ENCODE data around the gene FAM168B.

The FAM168B gene

DNA sequence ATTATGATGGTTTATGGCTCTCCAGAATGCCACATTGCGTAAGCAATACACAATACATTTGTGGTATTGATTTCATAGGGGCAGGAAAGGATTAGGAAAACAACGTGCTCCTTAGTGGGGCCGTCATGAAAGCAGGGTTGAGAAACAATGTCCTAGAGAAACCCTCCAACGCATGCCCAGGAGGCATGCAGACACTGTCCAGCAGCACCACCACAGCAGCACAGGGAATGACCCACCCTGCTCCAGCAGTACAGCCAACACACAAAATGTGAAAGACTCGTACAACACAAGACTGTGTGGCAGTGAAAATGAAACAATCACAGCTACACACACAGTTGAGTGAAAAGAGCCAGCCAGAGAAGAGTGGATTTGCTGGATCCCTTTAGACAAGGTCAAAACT lies 66.3 kb downstream of the FAM168B start:
- no peak overlapping the region for H3K9ac ChIP-seq (ENCODE audit: low read length)
- H3K79me1 ChIP-seq (ENCODE audit: low read length) = no peaks in the 10 kb centered on the region
- no peak overlapping the region for H3K4me2 ChIP-seq (ENCODE audit: low read length)
- H3K23ac ChIP-seq (ENCODE audit: low read length) = no peak overlapping the region
- H3K4ac ChIP-seq (ENCODE audit: low read depth, low read length) = no peak overlapping the region
- H3K18ac ChIP-seq (ENCODE audit: low read length) = no peak overlapping the region
- H4K5ac ChIP-seq (ENCODE audit: low read length) = no peak overlapping the region
- H2AK5ac ChIP-seq (ENCODE audit: low read length) = no peak overlapping the region
- H3K4me1 ChIP-seq (ENCODE audit: control insufficient read depth, low read depth, low read length) = no peaks in the 10 kb centered on the region
- WGBS (ENCODE audit: extremely low coverage, insufficient coverage, low lambda C conversion rate) = no CpG with 5 or more reads among the region's 5 CpGs
- H3K27ac ChIP-seq (ENCODE audit: low read depth, low read length) = no peak overlapping the region
- no peak overlapping the region for H4K8ac ChIP-seq (ENCODE audit: low read depth, low read length)
- H2BK120ac ChIP-seq (ENCODE audit: low read depth, low read length) = no peak overlapping the region
- no peaks in the 10 kb centered on the region for H3K36me3 ChIP-seq (ENCODE audit: control insufficient read depth, insufficient read depth, low read length)
- no peak overlapping the region for H3K56ac ChIP-seq (ENCODE audit: low read length)
- no peaks in the 10 kb centered on the region for H3K27me3 ChIP-seq (ENCODE audit: insufficient read depth, low read length, poor library complexity)
- no peaks in the 10 kb centered on the region for H3K79me2 ChIP-seq (ENCODE audit: control insufficient read depth, insufficient read depth, low read length)
- no peak for DNase-seq
- no peak overlapping the region for H2BK5ac ChIP-seq (ENCODE audit: low read length)
- no peak overlapping the region for H3K4me3 ChIP-seq (ENCODE audit: low read length)
- no peak overlapping the region for H2BK15ac ChIP-seq (replicated peaks; ENCODE audit: low read depth)

DNA sequence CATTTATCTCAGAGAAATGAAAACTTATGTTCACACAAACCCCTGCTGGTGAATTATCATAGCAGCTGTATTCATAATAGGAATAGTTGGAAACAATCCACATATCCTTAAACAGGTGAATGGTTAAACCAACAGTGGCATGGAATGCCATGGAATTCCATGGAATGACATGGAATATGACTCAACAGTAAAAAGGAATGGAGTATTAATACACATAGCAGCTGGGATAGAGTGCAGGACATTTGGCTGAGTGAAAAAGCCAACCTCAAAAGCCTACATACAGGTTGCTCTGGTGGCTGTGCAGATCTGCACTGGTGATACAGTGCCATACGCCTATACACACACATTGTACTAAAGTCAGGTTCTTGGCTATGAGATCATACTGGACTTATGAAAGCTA lies 69.5 kb downstream of the FAM168B start:
- no CpG with 5 or more reads among the region's 1 CpG for WGBS (ENCODE audit: extremely low coverage, insufficient coverage, low lambda C conversion rate)
- no peak overlapping the region for H3K18ac ChIP-seq (ENCODE audit: low read length)
- no peaks in the 10 kb centered on the region for H3K4me1 ChIP-seq (ENCODE audit: control insufficient read depth, low read depth, low read length)
- H3K9ac ChIP-seq (ENCODE audit: low read length) = no peak overlapping the region
- H3K79me2 ChIP-seq (ENCODE audit: control insufficient read depth, insufficient read depth, low read length) = no peaks in the 10 kb centered on the region
- no peak overlapping the region for H3K27ac ChIP-seq (ENCODE audit: low read depth, low read length)
- no peak overlapping the region for H2BK15ac ChIP-seq (replicated peaks; ENCODE audit: low read depth)
- no peaks in the 10 kb centered on the region for H3K36me3 ChIP-seq (ENCODE audit: control insufficient read depth, insufficient read depth, low read length)
- H3K79me1 ChIP-seq (ENCODE audit: low read length) = no peaks in the 10 kb centered on the region
- no peak overlapping the region for H4K5ac ChIP-seq (ENCODE audit: low read length)
- DNase-seq = no peak
- no peak overlapping the region for H4K8ac ChIP-seq (ENCODE audit: low read depth, low read length)
- no peak overlapping the region for H3K4ac ChIP-seq (ENCODE audit: low read depth, low read length)
- no peak overlapping the region for H3K4me3 ChIP-seq (ENCODE audit: low read length)
- H3K23ac ChIP-seq (ENCODE audit: low read length) = no peak overlapping the region
- H2BK120ac ChIP-seq (ENCODE audit: low read depth, low read length) = no peak overlapping the region
- no peak overlapping the region for H2BK5ac ChIP-seq (ENCODE audit: low read length)
- H3K4me2 ChIP-seq (ENCODE audit: low read length) = no peak overlapping the region
- H3K27me3 ChIP-seq (ENCODE audit: insufficient read depth, low read length, poor library complexity) = no peaks in the 10 kb centered on the region
- no peak overlapping the region for H3K56ac ChIP-seq (ENCODE audit: low read length)
- H2AK5ac ChIP-seq (ENCODE audit: low read length) = no peak overlapping the region

DNA sequence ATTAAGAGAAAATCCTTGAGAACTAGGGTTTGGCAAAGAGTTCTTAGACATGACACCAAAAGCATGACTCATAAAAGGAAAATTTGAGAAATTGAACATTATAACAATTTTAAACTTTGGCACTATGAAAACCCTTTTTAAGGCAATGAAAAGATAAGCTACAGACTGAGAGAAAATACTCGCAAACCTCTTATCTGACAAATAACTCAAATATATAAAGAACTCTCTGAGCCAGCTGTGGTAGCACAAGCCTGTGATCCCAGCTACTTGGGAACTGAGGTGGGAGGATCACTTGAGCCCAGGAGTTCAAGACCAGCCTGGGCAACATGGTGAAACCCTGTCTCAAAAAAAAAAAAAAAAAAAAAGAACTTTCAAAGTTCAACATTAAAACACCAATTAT lies 70.5 kb downstream of the FAM168B start:
- H3K27me3 ChIP-seq (ENCODE audit: insufficient read depth, low read length, poor library complexity) = no peaks in the 10 kb centered on the region
- H3K4me3 ChIP-seq (ENCODE audit: low read length) = no peak overlapping the region
- H2BK5ac ChIP-seq (ENCODE audit: low read length) = no peak overlapping the region
- H3K9ac ChIP-seq (ENCODE audit: low read length) = no peak overlapping the region
- DNase-seq = no peak
- no peaks in the 10 kb centered on the region for H3K4me1 ChIP-seq (ENCODE audit: control insufficient read depth, low read depth, low read length)
- H2BK120ac ChIP-seq (ENCODE audit: low read depth, low read length) = no peak overlapping the region
- no peak overlapping the region for H3K56ac ChIP-seq (ENCODE audit: low read length)
- no peak overlapping the region for H3K4ac ChIP-seq (ENCODE audit: low read depth, low read length)
- H3K23ac ChIP-seq (ENCODE audit: low read length) = no peak overlapping the region
- no peak overlapping the region for H2BK15ac ChIP-seq (replicated peaks; ENCODE audit: low read depth)
- H2AK5ac ChIP-seq (ENCODE audit: low read length) = no peak overlapping the region
- no peak overlapping the region for H4K5ac ChIP-seq (ENCODE audit: low read length)
- H3K4me2 ChIP-seq (ENCODE audit: low read length) = no peak overlapping the region
- no peak overlapping the region for H4K8ac ChIP-seq (ENCODE audit: low read depth, low read length)
- no peaks in the 10 kb centered on the region for H3K36me3 ChIP-seq (ENCODE audit: control insufficient read depth, insufficient read depth, low read length)
- WGBS (ENCODE audit: extremely low coverage, insufficient coverage, low lambda C conversion rate) = no CpG with 5 or more reads among the region's 1 CpG
- H3K27ac ChIP-seq (ENCODE audit: low read depth, low read length) = no peak overlapping the region
- H3K18ac ChIP-seq (ENCODE audit: low read length) = no peak overlapping the region
- H3K79me2 ChIP-seq (ENCODE audit: control insufficient read depth, insufficient read depth, low read length) = no peaks in the 10 kb centered on the region
- H3K79me1 ChIP-seq (ENCODE audit: low read length) = no peaks in the 10 kb centered on the region

DNA sequence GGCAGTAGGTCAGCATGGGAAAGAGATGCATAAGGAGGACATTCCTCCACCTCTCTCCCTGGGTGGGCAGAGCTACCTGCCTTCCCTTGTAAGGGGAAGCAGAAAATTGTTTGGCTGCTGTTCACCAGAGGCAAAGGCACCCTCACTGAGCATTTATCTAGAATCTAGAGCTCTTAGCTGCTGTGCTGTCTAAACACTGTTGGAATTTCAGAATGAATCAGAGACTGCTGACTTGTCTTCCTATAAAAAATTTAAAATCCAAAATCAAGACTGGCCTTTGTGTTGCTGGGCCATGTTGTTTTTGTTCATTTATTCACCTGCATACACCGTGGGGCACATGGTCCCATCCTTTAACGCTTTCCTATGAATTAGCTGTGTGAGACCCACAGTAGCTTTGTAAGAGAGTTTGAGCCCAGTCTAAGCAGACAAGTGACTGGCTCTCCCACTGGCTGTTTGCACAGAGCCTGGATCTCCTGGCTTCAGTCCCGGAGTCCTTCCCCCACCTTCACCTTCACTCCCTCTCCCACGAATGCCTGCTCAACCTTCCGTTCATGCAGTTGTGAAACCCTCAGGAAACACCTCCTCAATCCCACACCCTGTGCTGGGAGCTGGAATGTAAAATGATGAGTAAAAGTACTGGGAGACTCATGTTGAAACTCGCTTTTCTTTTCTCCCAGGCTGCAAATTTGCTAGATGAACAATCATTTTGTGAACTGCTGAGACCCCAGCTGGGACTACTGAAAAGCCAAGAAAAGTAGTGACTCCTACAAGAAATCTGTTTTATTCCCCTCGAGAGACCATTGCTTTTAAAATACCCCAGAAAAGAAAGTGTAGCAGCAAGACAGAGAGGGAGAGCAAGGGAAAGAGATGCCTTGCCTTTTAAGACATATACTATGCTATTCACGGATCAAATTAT lies 76.2 kb downstream of the FAM168B start:
- no peak overlapping the region for H3K9ac ChIP-seq (ENCODE audit: low read length)
- no peak overlapping the region for H3K4me3 ChIP-seq (ENCODE audit: low read length)
- no peaks in the 10 kb centered on the region for H3K27me3 ChIP-seq (ENCODE audit: insufficient read depth, low read length, poor library complexity)
- no peak overlapping the region for H2AK5ac ChIP-seq (ENCODE audit: low read length)
- no peaks in the 10 kb centered on the region for H3K79me2 ChIP-seq (ENCODE audit: control insufficient read depth, insufficient read depth, low read length)
- H3K36me3 ChIP-seq (ENCODE audit: control insufficient read depth, insufficient read depth, low read length) = no peaks in the 10 kb centered on the region
- no peak overlapping the region for H3K4me2 ChIP-seq (ENCODE audit: low read length)
- no peaks in the 10 kb centered on the region for H3K4me1 ChIP-seq (ENCODE audit: control insufficient read depth, low read depth, low read length)
- no peak overlapping the region for H3K23ac ChIP-seq (ENCODE audit: low read length)
- no peak overlapping the region for H2BK15ac ChIP-seq (replicated peaks; ENCODE audit: low read depth)
- H4K8ac ChIP-seq (ENCODE audit: low read depth, low read length) = no peak overlapping the region
- H3K18ac ChIP-seq (ENCODE audit: low read length) = no peak overlapping the region
- H2BK120ac ChIP-seq (ENCODE audit: low read depth, low read length) = no peak overlapping the region
- DNase-seq = no peak
- H4K5ac ChIP-seq (ENCODE audit: low read length) = no peak overlapping the region
- no CpG with 5 or more reads among the region's 8 CpGs for WGBS (ENCODE audit: extremely low coverage, insufficient coverage, low lambda C conversion rate)
- H3K56ac ChIP-seq (ENCODE audit: low read length) = no peak overlapping the region
- H2BK5ac ChIP-seq (ENCODE audit: low read length) = no peak overlapping the region
- H3K79me1 ChIP-seq (ENCODE audit: low read length) = no peaks in the 10 kb centered on the region
- no peak overlapping the region for H3K4ac ChIP-seq (ENCODE audit: low read depth, low read length)
- H3K27ac ChIP-seq (ENCODE audit: low read depth, low read length) = no peak overlapping the region

DNA sequence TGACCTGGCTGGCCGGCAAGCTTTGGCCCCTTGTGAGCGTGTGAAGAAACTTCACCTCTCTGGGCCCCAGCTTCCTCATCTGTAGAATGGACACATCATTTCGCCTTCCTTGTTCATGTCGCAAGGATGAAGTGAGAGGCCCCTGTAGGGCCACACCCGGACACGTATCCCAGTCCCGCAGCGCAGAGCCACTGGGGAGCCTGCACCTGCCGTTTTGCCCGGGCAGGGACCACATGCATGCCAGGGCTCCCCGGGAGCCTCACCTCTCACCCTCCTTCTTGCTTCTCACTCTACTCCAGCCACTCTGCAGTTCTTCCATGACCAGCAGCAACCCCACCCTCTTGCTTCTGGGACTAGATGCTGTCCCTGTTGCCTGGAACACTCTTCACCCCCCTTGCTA lies 77.5 kb downstream of the FAM168B start:
- no peak overlapping the region for H3K4me2 ChIP-seq (ENCODE audit: low read length)
- no peak overlapping the region for H2AK5ac ChIP-seq (ENCODE audit: low read length)
- no peak overlapping the region for H3K23ac ChIP-seq (ENCODE audit: low read length)
- no peak overlapping the region for H2BK15ac ChIP-seq (replicated peaks; ENCODE audit: low read depth)
- no peak overlapping the region for H3K9ac ChIP-seq (ENCODE audit: low read length)
- H3K18ac ChIP-seq (ENCODE audit: low read length) = no peak overlapping the region
- no peak overlapping the region for H4K8ac ChIP-seq (ENCODE audit: low read depth, low read length)
- no peak overlapping the region for H4K5ac ChIP-seq (ENCODE audit: low read length)
- no peak overlapping the region for H3K56ac ChIP-seq (ENCODE audit: low read length)
- no peak overlapping the region for H3K4ac ChIP-seq (ENCODE audit: low read depth, low read length)
- H3K27ac ChIP-seq (ENCODE audit: low read depth, low read length) = no peak overlapping the region
- H2BK5ac ChIP-seq (ENCODE audit: low read length) = no peak overlapping the region
- DNase-seq = no peak
- WGBS (ENCODE audit: extremely low coverage, insufficient coverage, low lambda C conversion rate) = no CpG with 5 or more reads among the region's 11 CpGs
- no peaks in the 10 kb centered on the region for H3K79me2 ChIP-seq (ENCODE audit: control insufficient read depth, insufficient read depth, low read length)
- no peak overlapping the region for H3K4me3 ChIP-seq (ENCODE audit: low read length)
- no peaks in the 10 kb centered on the region for H3K36me3 ChIP-seq (ENCODE audit: control insufficient read depth, insufficient read depth, low read length)
- H2BK120ac ChIP-seq (ENCODE audit: low read depth, low read length) = no peak overlapping the region
- H3K4me1 ChIP-seq (ENCODE audit: control insufficient read depth, low read depth, low read length) = no peaks in the 10 kb centered on the region
- no peaks in the 10 kb centered on the region for H3K27me3 ChIP-seq (ENCODE audit: insufficient read depth, low read length, poor library complexity)
- H3K79me1 ChIP-seq (ENCODE audit: low read length) = no peaks in the 10 kb centered on the region

DNA sequence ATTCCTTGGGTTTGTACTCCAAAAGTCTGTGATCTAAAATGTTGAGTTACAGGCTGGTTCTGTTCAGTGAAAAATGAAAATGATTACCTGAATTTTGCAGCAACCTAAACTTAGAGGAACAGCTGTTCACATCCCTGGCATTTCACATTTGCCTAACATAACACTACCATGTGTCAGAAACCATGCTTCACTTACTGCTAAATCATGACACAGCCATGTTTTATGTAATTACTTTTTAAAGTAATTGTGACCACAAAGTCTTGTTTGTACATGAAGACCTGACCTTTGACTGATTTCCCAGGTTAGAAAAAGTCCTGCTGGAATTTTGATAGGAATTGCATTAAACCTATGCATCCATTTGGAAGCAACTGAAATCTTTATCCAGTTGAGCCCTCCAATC lies 79.1 kb downstream of the FAM168B start:
- no peak overlapping the region for H2AK5ac ChIP-seq (ENCODE audit: low read length)
- DNase-seq = no peak
- no peak overlapping the region for H3K4ac ChIP-seq (ENCODE audit: low read depth, low read length)
- H3K27ac ChIP-seq (ENCODE audit: low read depth, low read length) = no peak overlapping the region
- H2BK15ac ChIP-seq (replicated peaks; ENCODE audit: low read depth) = no peak overlapping the region
- no peak overlapping the region for H3K56ac ChIP-seq (ENCODE audit: low read length)
- H3K9ac ChIP-seq (ENCODE audit: low read length) = no peak overlapping the region
- no peak overlapping the region for H2BK120ac ChIP-seq (ENCODE audit: low read depth, low read length)
- H3K4me3 ChIP-seq (ENCODE audit: low read length) = no peak overlapping the region
- H4K5ac ChIP-seq (ENCODE audit: low read length) = no peak overlapping the region
- no peak overlapping the region for H3K18ac ChIP-seq (ENCODE audit: low read length)
- H3K36me3 ChIP-seq (ENCODE audit: control insufficient read depth, insufficient read depth, low read length) = no peaks in the 10 kb centered on the region
- no peak overlapping the region for H2BK5ac ChIP-seq (ENCODE audit: low read length)
- H3K27me3 ChIP-seq (ENCODE audit: insufficient read depth, low read length, poor library complexity) = no peaks in the 10 kb centered on the region
- H3K4me1 ChIP-seq (ENCODE audit: control insufficient read depth, low read depth, low read length) = no peaks in the 10 kb centered on the region
- no peaks in the 10 kb centered on the region for H3K79me2 ChIP-seq (ENCODE audit: control insufficient read depth, insufficient read depth, low read length)
- no peak overlapping the region for H4K8ac ChIP-seq (ENCODE audit: low read depth, low read length)
- H3K23ac ChIP-seq (ENCODE audit: low read length) = no peak overlapping the region
- H3K4me2 ChIP-seq (ENCODE audit: low read length) = no peak overlapping the region
- H3K79me1 ChIP-seq (ENCODE audit: low read length) = no peaks in the 10 kb centered on the region

All from mesendoderm (in vitro differentiated cells).